Measurements from ENCODE around the gene NCF2.

NCF2 gene

GRCh38 chr1:183559061-183559460, 31.2 kb downstream of the NCF2 start:
- no peak overlapping the region for H3K27ac ChIP-seq (ENCODE audit: insufficient read depth in 1 of 2, low read depth in 1 of 2, low read length in 2 of 2, poor library complexity in 1 of 2, severe bottlenecking in 2 of 2)
- CTCF ChIA-PET = interaction anchor here (1.5 to 1.9 kb wide), 2 partner anchors 21 to 28 kb away, joined by 3 to 7 read pairs; no protein-coding TSS in a partner anchor
- peaks cover 8 to 56% (median 14%) of the 10 kb centered on the region in 4 experiments for H3K36me3 ChIP-seq (ENCODE audit: control insufficient read depth in 4 of 4, insufficient read depth in 4 of 4, low read length in 3 of 4)

GRCh38 chr1:183554577-183554976, 35.7 kb downstream of the NCF2 start:
- no peak overlapping the region for H3K27ac ChIP-seq (ENCODE audit: insufficient read depth in 1 of 2, low read depth in 1 of 2, low read length in 2 of 2, poor library complexity in 1 of 2, severe bottlenecking in 2 of 2)
- POLR2A ChIA-PET = no interaction called here
- CTCF ChIA-PET = interaction anchor here (1.0 to 2.3 kb wide), 5 partner anchors 10 to 362 kb away, joined by 3 to 11 read pairs (median 4); no protein-coding TSS in a partner anchor
- no CpG with 5 or more reads among the region's 3 CpGs for WGBS (ENCODE audit: insufficient coverage)
- H3K4me3 ChIP-seq (ENCODE audit: control insufficient read depth in 1 of 7, extremely low read depth in 1 of 7, insufficient read depth in 4 of 7, low read depth in 2 of 7, low read length in 6 of 7) = no peak overlapping the region
- peaks cover 26 to 76% (median 47%) of the 10 kb centered on the region in 4 experiments for H3K36me3 ChIP-seq (ENCODE audit: control insufficient read depth in 4 of 4, insufficient read depth in 4 of 4, low read length in 3 of 4)
- peaks cover 0 to 18% (median 0%) of the 10 kb centered on the region in 4 experiments for H3K4me1 ChIP-seq (ENCODE audit: control extremely low read depth in 1 of 4, control insufficient read depth in 4 of 4, insufficient read depth in 4 of 4, low read length in 3 of 4)
- H3K27me3 ChIP-seq (replicated peaks in 2 of 5; ENCODE audit: control insufficient read depth in 4 of 5, insufficient read depth in 5 of 5, low read length in 4 of 5) = no peaks in the 10 kb centered on the region
- H3K9me3 ChIP-seq (ENCODE audit: control extremely low read depth in 1 of 5, control insufficient read depth in 4 of 5, insufficient read depth in 2 of 5, low read depth in 1 of 5, low read length in 4 of 5) = no peaks in the 10 kb centered on the region
- DNase-seq = peak in 2 of 3 donors; percentile 33 to 36

More at GRCh38 chr1:183559061-183559460, 31.2 kb downstream of the NCF2 start:
- Histone ChIP-seq H3K9me3 (ENCODE audit: control extremely low read depth in 1 of 5, control insufficient read depth in 4 of 5, insufficient read depth in 2 of 5, low read depth in 1 of 5, low read length in 4 of 5) (no peaks in the 10 kb centered on the region), H3K4me1 (ENCODE audit: control extremely low read depth in 1 of 4, control insufficient read depth in 4 of 4, insufficient read depth in 4 of 4, low read length in 3 of 4) (peaks cover 0 to 5% (median 0%) of the 10 kb centered on the region in 4 experiments), H3K27me3 (replicated peaks in 2 of 5; ENCODE audit: control insufficient read depth in 4 of 5, insufficient read depth in 5 of 5, low read length in 4 of 5) (no peaks in the 10 kb centered on the region), H3K4me3 (ENCODE audit: control insufficient read depth in 1 of 7, extremely low read depth in 1 of 7, insufficient read depth in 4 of 7, low read depth in 2 of 7, low read length in 6 of 7) (no peak overlapping the region)
- no peak for DNase-seq
- POLR2A ChIA-PET = no interaction called here

- H3K4me3 ChIP-seq (ENCODE audit: control insufficient read depth in 1 of 7, extremely low read depth in 1 of 7, insufficient read depth in 4 of 7, low read depth in 2 of 7, low read length in 6 of 7) = no peak overlapping the region
- H3K27me3 ChIP-seq (replicated peaks in 2 of 5; ENCODE audit: control insufficient read depth in 4 of 5, insufficient read depth in 5 of 5, low read length in 4 of 5) = no peaks in the 10 kb centered on the region
- CTCF ChIA-PET = interaction anchor here (1.1 to 2.3 kb wide), 6 partner anchors 9 to 85 kb away, joined by 3 to 11 read pairs (median 4); no protein-coding TSS in a partner anchor
- no peaks in the 10 kb centered on the region for H3K9me3 ChIP-seq (ENCODE audit: control extremely low read depth in 1 of 5, control insufficient read depth in 4 of 5, insufficient read depth in 2 of 5, low read depth in 1 of 5, low read length in 4 of 5)
- POLR2A ChIA-PET = no interaction called here
- no peak for DNase-seq
- H3K27ac ChIP-seq (ENCODE audit: insufficient read depth in 1 of 2, low read depth in 1 of 2, low read length in 2 of 2, poor library complexity in 1 of 2, severe bottlenecking in 2 of 2) = no peak overlapping the region
- whole genome bisulfite sequencing (ENCODE audit: insufficient coverage) = 100% methylated on average over 1 of the region's 3 CpGs
- H3K36me3 ChIP-seq (ENCODE audit: control insufficient read depth in 4 of 4, insufficient read depth in 4 of 4, low read length in 3 of 4) = peaks cover 30 to 78% (median 52%) of the 10 kb centered on the region in 4 experiments
- H3K4me1 ChIP-seq (ENCODE audit: control extremely low read depth in 1 of 4, control insufficient read depth in 4 of 4, insufficient read depth in 4 of 4, low read length in 3 of 4) = peaks cover 0 to 18% (median 0%) of the 10 kb centered on the region in 4 experiments
Observed at GRCh38 chr1:183553764-183554163, 36.5 kb downstream of the NCF2 start.

GRCh38 chr1:183553331-183553730, 36.9 kb downstream of the NCF2 start:
- Histone ChIP-seq H3K4me1 (ENCODE audit: control extremely low read depth in 1 of 4, control insufficient read depth in 4 of 4, insufficient read depth in 4 of 4, low read length in 3 of 4) (peaks cover 0 to 18% (median 0%) of the 10 kb centered on the region in 4 experiments), H3K27ac (ENCODE audit: insufficient read depth in 1 of 2, low read depth in 1 of 2, low read length in 2 of 2, poor library complexity in 1 of 2, severe bottlenecking in 2 of 2) (no peak overlapping the region), H3K9me3 (ENCODE audit: control extremely low read depth in 1 of 5, control insufficient read depth in 4 of 5, insufficient read depth in 2 of 5, low read depth in 1 of 5, low read length in 4 of 5) (no peaks in the 10 kb centered on the region), H3K36me3 (ENCODE audit: control insufficient read depth in 4 of 4, insufficient read depth in 4 of 4, low read length in 3 of 4) (peaks cover 34 to 82% (median 56%) of the 10 kb centered on the region in 4 experiments), H3K4me3 (ENCODE audit: control insufficient read depth in 1 of 7, extremely low read depth in 1 of 7, insufficient read depth in 4 of 7, low read depth in 2 of 7, low read length in 6 of 7) (no peak overlapping the region), H3K27me3 (replicated peaks in 2 of 5; ENCODE audit: control insufficient read depth in 4 of 5, insufficient read depth in 5 of 5, low read length in 4 of 5) (no peaks in the 10 kb centered on the region)
- WGBS (ENCODE audit: insufficient coverage) = 80% methylated on average over 1 of the region's 5 CpGs
- no peak for DNase-seq
- CTCF ChIA-PET = interaction anchor here (1.1 to 2.3 kb wide), 4 partner anchors 8 to 84 kb away, joined by 3 to 11 read pairs (median 3); no protein-coding TSS in a partner anchor
- POLR2A ChIA-PET = no interaction called here

GRCh38 chr1:183552891-183553290, 37.4 kb downstream of the NCF2 start:
- WGBS (ENCODE audit: insufficient coverage) = 94% methylated on average over 5 of the region's 6 CpGs
- peaks cover 36 to 85% (median 59%) of the 10 kb centered on the region in 4 experiments for H3K36me3 ChIP-seq (ENCODE audit: control insufficient read depth in 4 of 4, insufficient read depth in 4 of 4, low read length in 3 of 4)
- no peaks in the 10 kb centered on the region for H3K9me3 ChIP-seq (ENCODE audit: control extremely low read depth in 1 of 5, control insufficient read depth in 4 of 5, insufficient read depth in 2 of 5, low read depth in 1 of 5, low read length in 4 of 5)
- ChIA-PET CTCF (interaction anchor here (1.1 to 2.3 kb wide), 3 partner anchors 8 to 70 kb away, joined by 3 to 11 read pairs (median 3); no protein-coding TSS in a partner anchor), POLR2A (no interaction called here)
- H3K4me1 ChIP-seq (ENCODE audit: control extremely low read depth in 1 of 4, control insufficient read depth in 4 of 4, insufficient read depth in 4 of 4, low read length in 3 of 4) = peaks cover 0 to 18% (median 0%) of the 10 kb centered on the region in 4 experiments
- no peak overlapping the region for H3K4me3 ChIP-seq (ENCODE audit: control insufficient read depth in 1 of 7, extremely low read depth in 1 of 7, insufficient read depth in 4 of 7, low read depth in 2 of 7, low read length in 6 of 7)
- no peak overlapping the region for H3K27ac ChIP-seq (ENCODE audit: insufficient read depth in 1 of 2, low read depth in 1 of 2, low read length in 2 of 2, poor library complexity in 1 of 2, severe bottlenecking in 2 of 2)
- H3K27me3 ChIP-seq (replicated peaks in 2 of 5; ENCODE audit: control insufficient read depth in 4 of 5, insufficient read depth in 5 of 5, low read length in 4 of 5) = no peaks in the 10 kb centered on the region
- DNase-seq = no peak

- Histone ChIP-seq H3K27me3 (replicated peaks in 2 of 5; ENCODE audit: control insufficient read depth in 4 of 5, insufficient read depth in 5 of 5, low read length in 4 of 5) (no peaks in the 10 kb centered on the region), H3K36me3 (ENCODE audit: control insufficient read depth in 4 of 4, insufficient read depth in 4 of 4, low read length in 3 of 4) (peaks cover 34 to 85% (median 58%) of the 10 kb centered on the region in 4 experiments), H3K9me3 (ENCODE audit: control extremely low read depth in 1 of 5, control insufficient read depth in 4 of 5, insufficient read depth in 2 of 5, low read depth in 1 of 5, low read length in 4 of 5) (no peaks in the 10 kb centered on the region), H3K4me3 (ENCODE audit: control insufficient read depth in 1 of 7, extremely low read depth in 1 of 7, insufficient read depth in 4 of 7, low read depth in 2 of 7, low read length in 6 of 7) (no peak overlapping the region), H3K27ac (ENCODE audit: insufficient read depth in 1 of 2, low read depth in 1 of 2, low read length in 2 of 2, poor library complexity in 1 of 2, severe bottlenecking in 2 of 2) (no peak overlapping the region), H3K4me1 (ENCODE audit: control extremely low read depth in 1 of 4, control insufficient read depth in 4 of 4, insufficient read depth in 4 of 4, low read length in 3 of 4) (peaks cover 0 to 18% (median 0%) of the 10 kb centered on the region in 4 experiments)
- DNase-seq = no peak
- CTCF ChIA-PET = interaction anchor here (1.4 to 1.5 kb wide), 2 partner anchors 12 to 23 kb away, joined by 3 to 4 read pairs; no protein-coding TSS in a partner anchor
- POLR2A ChIA-PET = no interaction called here
- 100% methylated on average over 4 of the region's 7 CpGs for WGBS (ENCODE audit: insufficient coverage)
Observed at GRCh38 chr1:183552441-183552840, 37.8 kb downstream of the NCF2 start.

GRCh38 chr1:183551924-183552323, 38.3 kb downstream of the NCF2 start:
- Histone ChIP-seq H3K27ac (ENCODE audit: insufficient read depth in 1 of 2, low read depth in 1 of 2, low read length in 2 of 2, poor library complexity in 1 of 2, severe bottlenecking in 2 of 2) (no peak overlapping the region), H3K4me1 (ENCODE audit: control extremely low read depth in 1 of 4, control insufficient read depth in 4 of 4, insufficient read depth in 4 of 4, low read length in 3 of 4) (peaks cover 0 to 18% (median 0%) of the 10 kb centered on the region in 4 experiments), H3K9me3 (ENCODE audit: control extremely low read depth in 1 of 5, control insufficient read depth in 4 of 5, insufficient read depth in 2 of 5, low read depth in 1 of 5, low read length in 4 of 5) (no peaks in the 10 kb centered on the region), H3K27me3 (replicated peaks in 2 of 5; ENCODE audit: control insufficient read depth in 4 of 5, insufficient read depth in 5 of 5, low read length in 4 of 5) (no peaks in the 10 kb centered on the region), H3K4me3 (ENCODE audit: control insufficient read depth in 1 of 7, extremely low read depth in 1 of 7, insufficient read depth in 4 of 7, low read depth in 2 of 7, low read length in 6 of 7) (no peak overlapping the region), H3K36me3 (ENCODE audit: control insufficient read depth in 4 of 4, insufficient read depth in 4 of 4, low read length in 3 of 4) (peaks cover 33 to 85% (median 61%) of the 10 kb centered on the region in 4 experiments)
- POLR2A ChIA-PET = no interaction called here
- CTCF ChIA-PET = interaction anchor here (1.0 to 1.4 kb wide), 2 partner anchors 12 to 16 kb away, joined by 3 to 4 read pairs; no protein-coding TSS in a partner anchor
- no peak for DNase-seq
- 97% methylated on average over 8 of the region's 9 CpGs for WGBS (ENCODE audit: insufficient coverage)
